IMR-90 (cell line): Measurements from ENCODE around the gene CNTLN.

Source experiments
- CEBPB ChIP-seq: IDR thresholded peaks from 2 replicates; pipeline ENCODE4 v1.6.1; 2012; ENCODE audit warnings: low read depth, low read length, improper control_type of control experiment
- MXI1 ChIP-seq: IDR thresholded peaks from 2 replicates; pipeline ENCODE4 v1.6.1; 2012; ENCODE audit warnings: low read depth, mild to moderate bottlenecking, low read length, moderate library complexity, borderline replicate concordance
- POLR2A ChIP-seq: IDR thresholded peaks from 2 replicates; pipeline ENCODE4 v1.6.1; 2012; ENCODE audit warnings: mild to moderate bottlenecking, low read depth, low read length
- TF ChIP-seq, protein P1 (sequence below): fragments of 150-350 bp; IDR thresholded peaks from 2 replicates; pipeline ENCODE4 v1.6.1; 2016; ENCODE audit warnings: low read depth, mild to moderate bottlenecking, low read length, moderate library complexity, borderline replicate concordance
- TF ChIP-seq, protein P2 (sequence below): conservative IDR thresholded peaks from 2 replicates; pipeline ENCODE4 v1.5.1; 2012; ENCODE audit warnings: mild to moderate bottlenecking, low read depth, low read length, improper control_type of control experiment
- TF ChIP-seq, protein P3 (sequence below): fragments of 150-350 bp; IDR thresholded peaks from 2 replicates; pipeline ENCODE4 v1.6.1; 2017; ENCODE audit warnings: mild to moderate bottlenecking, antibody characterized with exemption, low read length, low read depth

DNA sequence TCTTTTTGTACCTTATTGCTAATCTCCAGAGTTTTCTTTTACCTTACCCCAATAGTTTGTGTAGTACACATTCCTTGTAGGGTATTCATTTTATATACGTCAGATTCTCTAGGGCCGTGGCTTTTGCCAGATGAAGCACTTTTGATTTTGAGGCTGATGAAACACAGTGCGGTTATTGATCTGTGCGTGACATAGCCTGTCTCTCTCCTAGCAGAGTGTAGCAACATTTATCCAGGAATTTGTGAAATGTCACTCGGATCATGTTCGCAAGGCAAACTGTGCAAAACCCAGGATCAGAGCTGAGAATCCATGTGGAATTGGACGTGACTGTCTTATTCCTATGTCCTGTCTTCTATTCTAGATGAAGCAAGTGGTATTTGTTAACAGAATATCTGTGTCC, 302.0 kb downstream of the CNTLN start:
- TF ChIP-seq, protein P1, sequence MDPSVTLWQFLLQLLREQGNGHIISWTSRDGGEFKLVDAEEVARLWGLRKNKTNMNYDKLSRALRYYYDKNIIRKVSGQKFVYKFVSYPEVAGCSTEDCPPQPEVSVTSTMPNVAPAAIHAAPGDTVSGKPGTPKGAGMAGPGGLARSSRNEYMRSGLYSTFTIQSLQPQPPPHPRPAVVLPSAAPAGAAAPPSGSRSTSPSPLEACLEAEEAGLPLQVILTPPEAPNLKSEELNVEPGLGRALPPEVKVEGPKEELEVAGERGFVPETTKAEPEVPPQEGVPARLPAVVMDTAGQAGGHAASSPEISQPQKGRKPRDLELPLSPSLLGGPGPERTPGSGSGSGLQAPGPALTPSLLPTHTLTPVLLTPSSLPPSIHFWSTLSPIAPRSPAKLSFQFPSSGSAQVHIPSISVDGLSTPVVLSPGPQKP: no peak
- TF ChIP-seq, protein P2, sequence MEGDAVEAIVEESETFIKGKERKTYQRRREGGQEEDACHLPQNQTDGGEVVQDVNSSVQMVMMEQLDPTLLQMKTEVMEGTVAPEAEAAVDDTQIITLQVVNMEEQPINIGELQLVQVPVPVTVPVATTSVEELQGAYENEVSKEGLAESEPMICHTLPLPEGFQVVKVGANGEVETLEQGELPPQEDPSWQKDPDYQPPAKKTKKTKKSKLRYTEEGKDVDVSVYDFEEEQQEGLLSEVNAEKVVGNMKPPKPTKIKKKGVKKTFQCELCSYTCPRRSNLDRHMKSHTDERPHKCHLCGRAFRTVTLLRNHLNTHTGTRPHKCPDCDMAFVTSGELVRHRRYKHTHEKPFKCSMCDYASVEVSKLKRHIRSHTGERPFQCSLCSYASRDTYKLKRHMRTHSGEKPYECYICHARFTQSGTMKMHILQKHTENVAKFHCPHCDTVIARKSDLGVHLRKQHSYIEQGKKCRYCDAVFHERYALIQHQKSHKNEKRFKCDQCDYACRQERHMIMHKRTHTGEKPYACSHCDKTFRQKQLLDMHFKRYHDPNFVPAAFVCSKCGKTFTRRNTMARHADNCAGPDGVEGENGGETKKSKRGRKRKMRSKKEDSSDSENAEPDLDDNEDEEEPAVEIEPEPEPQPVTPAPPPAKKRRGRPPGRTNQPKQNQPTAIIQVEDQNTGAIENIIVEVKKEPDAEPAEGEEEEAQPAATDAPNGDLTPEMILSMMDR: no peak
- TF ChIP-seq POLR2A (no peak), CEBPB (no peak), MXI1 (no peak)
- TF ChIP-seq, protein P3, sequence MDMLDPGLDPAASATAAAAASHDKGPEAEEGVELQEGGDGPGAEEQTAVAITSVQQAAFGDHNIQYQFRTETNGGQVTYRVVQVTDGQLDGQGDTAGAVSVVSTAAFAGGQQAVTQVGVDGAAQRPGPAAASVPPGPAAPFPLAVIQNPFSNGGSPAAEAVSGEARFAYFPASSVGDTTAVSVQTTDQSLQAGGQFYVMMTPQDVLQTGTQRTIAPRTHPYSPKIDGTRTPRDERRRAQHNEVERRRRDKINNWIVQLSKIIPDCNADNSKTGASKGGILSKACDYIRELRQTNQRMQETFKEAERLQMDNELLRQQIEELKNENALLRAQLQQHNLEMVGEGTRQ: no peak
